Suprapubic skin (tissue), 4 donors: ENCODE measurements around the gene ABCC2. TPM values are rescaled to one million over a fixed set of nuclear protein-coding genes. Genes with fewer than 3 reads are reported as not detected.
"Not testable (repeated sequence)": the region's sequence is repeated elsewhere in the genome, so short reads cannot be mapped to it uniquely, and the experiment has no call there.

Experiments used
- DNase-seq, 2 donors: peaks; one replicate each; pipeline ENCODE4 v3.0.0-alpha.2; 2019; ENCODE audit warnings: low spot score in 2 of 2
- H3K27ac ChIP-seq: fragments of 200-600 bp; sonication (generic); one replicate; pipeline ENCODE4 v1.5.1; 2019
- H3K27me3 ChIP-seq: fragments of 200-600 bp; sonication (generic); one replicate; pipeline ENCODE4 v1.5.1; 2019
- H3K36me3 ChIP-seq: fragments of 200-600 bp; sonication (generic); one replicate; pipeline ENCODE4 v1.5.1; 2019
- H3K4me1 ChIP-seq: fragments of 200-600 bp; sonication (generic); one replicate; pipeline ENCODE4 v1.5.1; 2019
- H3K4me3 ChIP-seq: fragments of 200-600 bp; sonication (generic); one replicate; pipeline ENCODE4 v1.5.1; 2019; ENCODE audit warnings: mild to moderate bottlenecking
- H3K9me3 ChIP-seq: fragments of 200-600 bp; sonication (generic); one replicate; pipeline ENCODE4 v1.5.1; 2019
- EP300 ChIP-seq: sonication (generic); formaldehyde crosslinking; IDR thresholded peaks from one replicate; pipeline ENCODE4 v1.6.1; 2017; ENCODE audit warnings: antibody characterized with exemption
- POLR2A ChIP-seq, 2 donors: fragments of 450-650 bp; IDR thresholded peaks; one replicate each; pipeline ENCODE4 v1.6.1; 2017; ENCODE audit warnings: antibody characterized with exemption in 2 of 2, mild to moderate bottlenecking in 2 of 2, moderate library complexity in 2 of 2
- POLR2AphosphoS5 ChIP-seq, 3 donors: sonication (generic); formaldehyde crosslinking; IDR thresholded peaks; one replicate each; pipeline ENCODE4 v1.6.1; 2017; ENCODE audit warnings: antibody characterized with exemption in 3 of 3
- WGBS: methylation state at CpG from one replicate; pipeline ENCODE4 v1.1.5; 2018; 5-methylcytosine and 5-hydroxymethylcytosine counted together
- total RNA-seq, 4 donors: library from RNA; depleted of rRNA; stranded (reverse); fragments of >200 nt; gene quantifications; one replicate each; pipeline ENCODE4 v1.1.0, GENCODE V29; 2016
- TF ChIP-seq, protein P1 (sequence below), 2 donors: fragments of 200-600 bp in 1 of 2; fragments of 450-650 bp in 1 of 2; sonication (generic) in 1 of 2; IDR thresholded peaks; one replicate each; pipeline ENCODE4 v1.5.1; 2016 to 2019; ENCODE audit warnings: antibody characterized with exemption in 2 of 2, mild to moderate bottlenecking in 1 of 2, moderate library complexity in 1 of 2

ABCC2 gene
- total RNA-seq, 4 donors from 2014 or later, result 1.4 to 4.4 (median 2.7) TPM

DNA sequence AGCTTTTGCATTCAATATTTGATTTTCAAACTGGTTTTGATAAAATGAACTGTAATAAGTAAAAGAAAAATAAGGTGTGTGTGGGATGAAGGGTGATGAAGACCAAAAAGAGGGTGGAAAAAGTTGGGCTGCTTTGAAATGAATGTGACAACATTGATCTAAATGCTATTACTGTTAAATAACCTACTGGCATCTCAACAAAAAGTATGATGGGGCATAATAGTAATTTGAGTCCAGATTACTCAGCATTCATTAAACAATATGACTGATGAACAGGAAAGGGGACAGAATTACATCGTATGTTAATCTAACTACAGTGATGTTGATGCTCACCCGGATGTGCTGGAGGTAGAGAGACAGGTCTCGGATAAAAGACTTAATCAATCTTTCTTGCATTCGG is 112.2 kb downstream of the ABCC2 start:
- H3K4me3 ChIP-seq, result no peak overlapping the region
- no peaks in the 10 kb centered on the region for H3K27me3 ChIP-seq
- H3K27ac ChIP-seq, result no peak overlapping the region
- 93% methylated on average over 4 of the region's 4 CpGs for WGBS
- H3K9me3 ChIP-seq, result no peaks in the 10 kb centered on the region
- no peaks in the 10 kb centered on the region for H3K4me1 ChIP-seq
- DNase-seq, result no peak
- TF ChIP-seq, protein P1, sequence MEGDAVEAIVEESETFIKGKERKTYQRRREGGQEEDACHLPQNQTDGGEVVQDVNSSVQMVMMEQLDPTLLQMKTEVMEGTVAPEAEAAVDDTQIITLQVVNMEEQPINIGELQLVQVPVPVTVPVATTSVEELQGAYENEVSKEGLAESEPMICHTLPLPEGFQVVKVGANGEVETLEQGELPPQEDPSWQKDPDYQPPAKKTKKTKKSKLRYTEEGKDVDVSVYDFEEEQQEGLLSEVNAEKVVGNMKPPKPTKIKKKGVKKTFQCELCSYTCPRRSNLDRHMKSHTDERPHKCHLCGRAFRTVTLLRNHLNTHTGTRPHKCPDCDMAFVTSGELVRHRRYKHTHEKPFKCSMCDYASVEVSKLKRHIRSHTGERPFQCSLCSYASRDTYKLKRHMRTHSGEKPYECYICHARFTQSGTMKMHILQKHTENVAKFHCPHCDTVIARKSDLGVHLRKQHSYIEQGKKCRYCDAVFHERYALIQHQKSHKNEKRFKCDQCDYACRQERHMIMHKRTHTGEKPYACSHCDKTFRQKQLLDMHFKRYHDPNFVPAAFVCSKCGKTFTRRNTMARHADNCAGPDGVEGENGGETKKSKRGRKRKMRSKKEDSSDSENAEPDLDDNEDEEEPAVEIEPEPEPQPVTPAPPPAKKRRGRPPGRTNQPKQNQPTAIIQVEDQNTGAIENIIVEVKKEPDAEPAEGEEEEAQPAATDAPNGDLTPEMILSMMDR (IDR thresholded peaks at IDR 0.05), result no peak
- no peak for TF ChIP-seq POLR2AphosphoS5 (IDR thresholded peaks at IDR 0.05)
- TF ChIP-seq POLR2A (IDR thresholded peaks at IDR 0.05), result no peak
- TF ChIP-seq EP300, result no peak
- peaks cover 85% of the 10 kb centered on the region for H3K36me3 ChIP-seq

DNA sequence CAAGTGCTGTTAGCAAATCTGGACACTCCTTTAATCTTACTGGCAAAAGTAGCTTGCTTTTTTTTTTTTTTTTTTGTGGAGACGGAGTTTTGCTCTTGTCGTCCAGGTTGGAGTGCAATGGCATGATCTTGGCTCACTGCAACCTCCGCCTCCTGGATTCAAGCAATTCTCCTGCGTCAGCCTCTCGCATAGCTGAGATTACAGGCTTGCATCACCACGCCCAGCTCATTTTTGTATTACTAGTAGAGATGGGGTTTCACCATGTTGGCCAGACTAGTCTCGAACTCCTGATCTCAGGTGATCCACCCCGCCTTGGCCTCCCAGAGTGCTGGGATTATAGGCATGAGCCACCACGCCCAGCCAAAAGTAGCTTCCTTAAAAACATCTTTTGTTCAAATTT is 112.6 kb downstream of the ABCC2 start:
- H3K36me3 ChIP-seq, result peaks cover 87% of the 10 kb centered on the region
- not testable (repeated sequence) for H3K27me3 ChIP-seq, DNase-seq, H3K27ac ChIP-seq, H3K9me3 ChIP-seq, H3K4me1 ChIP-seq, H3K4me3 ChIP-seq
- 89% methylated on average over 9 of the region's 9 CpGs for WGBS

DNA sequence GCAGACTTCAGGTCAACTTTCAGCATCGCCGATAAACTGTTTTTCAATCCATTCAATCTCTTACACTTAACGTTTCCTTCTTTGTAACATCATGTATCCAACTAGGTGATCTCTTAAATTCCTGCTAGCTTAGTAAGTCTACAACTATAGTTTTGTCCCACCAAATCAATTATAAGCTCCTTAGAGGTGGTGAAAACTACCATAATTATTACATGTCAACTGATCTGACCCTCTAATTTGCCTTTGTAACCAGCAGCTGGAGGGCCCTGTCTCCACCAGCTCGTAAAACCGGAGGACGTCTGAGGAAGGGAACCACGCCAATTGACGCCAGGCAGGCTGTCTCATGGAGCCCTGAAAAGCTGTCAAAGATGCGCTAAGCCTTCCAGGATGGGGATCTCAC is 113.4 kb downstream of the ABCC2 start:
- no peaks in the 10 kb centered on the region for H3K4me1 ChIP-seq
- no peak for DNase-seq
- H3K27ac ChIP-seq, result no peak overlapping the region
- H3K9me3 ChIP-seq, result no peaks in the 10 kb centered on the region
- no peaks in the 10 kb centered on the region for H3K27me3 ChIP-seq
- no peak for TF ChIP-seq EP300
- no peak for TF ChIP-seq POLR2A (IDR thresholded peaks at IDR 0.05)
- TF ChIP-seq, protein P1 (IDR thresholded peaks at IDR 0.05), result no peak
- TF ChIP-seq POLR2AphosphoS5 (IDR thresholded peaks at IDR 0.05), result no peak
- no peak overlapping the region for H3K4me3 ChIP-seq
- WGBS, result 88% methylated on average over 9 of the region's 9 CpGs
- peaks cover 84% of the 10 kb centered on the region for H3K36me3 ChIP-seq

Other genes with a start within 250 kb of the ABCC2 start
- gene NKX2-3, start 249.7 kb upstream of the ABCC2 start, total RNA-seq, result not detected
- gene SLC25A28, start 162.2 kb upstream of the ABCC2 start, total RNA-seq, result 10 to 100 TPM; 37.0 to 69.4 (median 42.2) TPM
- gene ENTPD7, start 123.1 kb upstream of the ABCC2 start, total RNA-seq, result 10 to 100 TPM in 2 of 4 donors, 1 to 10 TPM in 2; 9.6 to 13.5 (median 10.0) TPM
- 10 to 100 TPM; 20.2 to 30.1 (median 25.6) TPM for gene COX15, start 50.5 kb upstream of the ABCC2 start, total RNA-seq
- gene CUTC, start 50.4 kb upstream of the ABCC2 start, total RNA-seq, result 10 to 100 TPM; 10.3 to 27.4 (median 15.1) TPM
- 10 to 100 TPM; 43.4 to 89.6 (median 52.3) TPM for gene DNMBP, start 227.3 kb downstream of the ABCC2 start, total RNA-seq